Measurements from ENCODE around the gene RARG.

RARG gene

DNA sequence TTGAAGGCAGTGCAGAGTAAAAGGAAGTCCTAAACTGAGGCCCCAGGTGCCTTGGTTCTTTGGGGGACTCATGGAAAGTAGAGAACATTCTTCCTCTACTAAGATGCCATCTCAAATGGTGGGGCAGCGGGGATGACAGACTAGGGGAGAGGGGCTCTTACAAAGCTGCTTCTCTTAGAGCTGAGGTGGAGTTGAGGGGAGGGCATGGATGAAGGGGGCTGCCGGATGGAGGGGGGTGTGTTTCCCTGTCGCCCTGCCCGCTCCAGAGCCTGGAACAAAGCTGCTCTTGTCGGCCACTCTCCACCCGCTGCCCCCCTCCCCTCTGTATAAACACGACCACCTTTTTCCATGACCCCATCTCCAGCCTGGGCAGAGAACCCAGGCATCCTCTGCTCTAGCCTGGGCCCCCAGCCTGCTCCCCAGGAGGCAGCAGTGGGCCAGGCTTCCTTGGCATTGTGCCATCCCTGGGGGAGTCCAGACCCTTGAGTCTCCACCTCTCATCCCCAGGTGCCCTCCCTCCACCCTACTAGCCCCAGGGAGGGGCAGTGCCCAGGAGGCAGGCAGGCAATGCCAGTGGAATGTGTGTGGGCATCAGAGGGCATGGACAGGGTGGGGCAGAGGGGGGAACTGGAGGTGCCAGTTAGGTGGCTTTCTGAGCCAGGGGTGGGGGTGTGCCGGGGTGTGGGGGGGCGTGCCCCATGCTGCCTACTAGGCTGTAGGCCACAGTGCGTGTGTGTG, 1.7 kb downstream of the RARG start:
- no peak for TF ChIP-seq TAF1 (IDR thresholded peaks at IDR 0.05; ENCODE audit: borderline replicate concordance, insufficient read depth, low read length)
- no peak for TF ChIP-seq SIN3A (IDR thresholded peaks at IDR 0.05; ENCODE audit: borderline replicate concordance, insufficient read depth, low read length)
- TF ChIP-seq, protein P1, sequence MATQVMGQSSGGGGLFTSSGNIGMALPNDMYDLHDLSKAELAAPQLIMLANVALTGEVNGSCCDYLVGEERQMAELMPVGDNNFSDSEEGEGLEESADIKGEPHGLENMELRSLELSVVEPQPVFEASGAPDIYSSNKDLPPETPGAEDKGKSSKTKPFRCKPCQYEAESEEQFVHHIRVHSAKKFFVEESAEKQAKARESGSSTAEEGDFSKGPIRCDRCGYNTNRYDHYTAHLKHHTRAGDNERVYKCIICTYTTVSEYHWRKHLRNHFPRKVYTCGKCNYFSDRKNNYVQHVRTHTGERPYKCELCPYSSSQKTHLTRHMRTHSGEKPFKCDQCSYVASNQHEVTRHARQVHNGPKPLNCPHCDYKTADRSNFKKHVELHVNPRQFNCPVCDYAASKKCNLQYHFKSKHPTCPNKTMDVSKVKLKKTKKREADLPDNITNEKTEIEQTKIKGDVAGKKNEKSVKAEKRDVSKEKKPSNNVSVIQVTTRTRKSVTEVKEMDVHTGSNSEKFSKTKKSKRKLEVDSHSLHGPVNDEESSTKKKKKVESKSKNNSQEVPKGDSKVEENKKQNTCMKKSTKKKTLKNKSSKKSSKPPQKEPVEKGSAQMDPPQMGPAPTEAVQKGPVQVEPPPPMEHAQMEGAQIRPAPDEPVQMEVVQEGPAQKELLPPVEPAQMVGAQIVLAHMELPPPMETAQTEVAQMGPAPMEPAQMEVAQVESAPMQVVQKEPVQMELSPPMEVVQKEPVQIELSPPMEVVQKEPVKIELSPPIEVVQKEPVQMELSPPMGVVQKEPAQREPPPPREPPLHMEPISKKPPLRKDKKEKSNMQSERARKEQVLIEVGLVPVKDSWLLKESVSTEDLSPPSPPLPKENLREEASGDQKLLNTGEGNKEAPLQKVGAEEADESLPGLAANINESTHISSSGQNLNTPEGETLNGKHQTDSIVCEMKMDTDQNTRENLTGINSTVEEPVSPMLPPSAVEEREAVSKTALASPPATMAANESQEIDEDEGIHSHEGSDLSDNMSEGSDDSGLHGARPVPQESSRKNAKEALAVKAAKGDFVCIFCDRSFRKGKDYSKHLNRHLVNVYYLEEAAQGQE (IDR thresholded peaks at IDR 0.05; ENCODE audit: insufficient read depth in 1 of 2, low read depth in 2 of 2, low read length in 2 of 2) = no peak

DNA sequence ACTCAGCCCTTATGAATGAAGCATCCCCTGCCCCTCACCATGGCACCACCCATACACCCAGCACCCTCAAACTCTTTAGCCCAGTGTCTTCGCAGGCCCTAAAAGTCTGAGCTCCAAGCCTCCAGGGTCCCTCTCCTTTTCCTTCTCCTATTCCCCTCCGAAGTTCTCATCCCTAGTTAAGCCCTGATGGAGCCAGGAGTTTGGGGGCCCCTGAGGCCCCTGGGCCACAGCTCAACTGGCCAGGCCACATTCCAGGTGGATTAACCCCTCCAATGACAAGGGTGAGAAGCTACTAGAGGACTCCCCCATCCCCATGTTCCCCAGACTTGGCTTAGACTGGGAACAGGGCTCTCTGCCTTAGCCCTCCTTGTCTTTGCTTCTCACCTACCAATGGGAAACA, 2.6 kb downstream of the RARG start:
- TF ChIP-seq SIN3A (IDR thresholded peaks at IDR 0.05; ENCODE audit: borderline replicate concordance, insufficient read depth, low read length) (no peak), POLR2AphosphoS5 (IDR thresholded peaks at IDR 0.05; ENCODE audit: low read depth, low read length) (no peak), FOXP2 (optimal IDR thresholded peaks at IDR 0.05; ENCODE audit: borderline replicate concordance, extremely low read depth, extremely low read length, insufficient read depth) (no peak), TAF1 (IDR thresholded peaks at IDR 0.05; ENCODE audit: borderline replicate concordance, insufficient read depth, low read length) (no peak)
- TF ChIP-seq, protein P1 (IDR thresholded peaks at IDR 0.05; ENCODE audit: insufficient read depth in 1 of 2, low read depth in 2 of 2, low read length in 2 of 2) = no peak

DNA sequence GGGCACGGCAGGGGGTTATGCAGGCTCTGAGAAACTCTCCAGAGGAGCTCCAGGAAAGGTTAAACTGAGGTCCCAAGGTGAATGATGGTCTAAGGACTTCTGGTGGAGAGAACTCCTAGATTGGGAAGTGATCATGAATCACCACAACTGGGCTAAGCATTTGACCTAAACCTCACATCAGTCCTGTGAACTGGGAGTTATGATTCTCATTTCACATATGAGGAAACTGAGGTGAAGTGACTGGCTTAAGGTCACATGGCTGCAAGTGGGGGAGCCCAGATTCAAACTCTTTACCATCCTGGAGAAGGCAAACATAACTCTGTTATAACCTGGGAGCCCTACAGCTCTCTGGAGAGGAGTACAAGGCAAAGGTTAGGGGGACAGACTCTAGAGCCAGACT, 4.2 kb downstream of the RARG start:
- TF ChIP-seq, protein P1 (IDR thresholded peaks at IDR 0.05; ENCODE audit: insufficient read depth in 1 of 2, low read depth in 2 of 2, low read length in 2 of 2) = no peak
- TF ChIP-seq TAF1 (IDR thresholded peaks at IDR 0.05; ENCODE audit: borderline replicate concordance, insufficient read depth, low read length) (no peak), SIN3A (IDR thresholded peaks at IDR 0.05; ENCODE audit: borderline replicate concordance, insufficient read depth, low read length) (no peak), FOXP2 (optimal IDR thresholded peaks at IDR 0.05; ENCODE audit: borderline replicate concordance, extremely low read depth, extremely low read length, insufficient read depth) (no peak), POLR2AphosphoS5 (IDR thresholded peaks at IDR 0.05; ENCODE audit: low read depth, low read length) (no peak)

GRCh38 chr12:53227341-53227740, 4.7 kb downstream of the RARG start:
- TF ChIP-seq POLR2AphosphoS5 (IDR thresholded peaks at IDR 0.05; ENCODE audit: low read depth, low read length) (no peak), SIN3A (IDR thresholded peaks at IDR 0.05; ENCODE audit: borderline replicate concordance, insufficient read depth, low read length) (no peak), FOXP2 (optimal IDR thresholded peaks at IDR 0.05; ENCODE audit: borderline replicate concordance, extremely low read depth, extremely low read length, insufficient read depth) (no peak)
- TF ChIP-seq, protein P1 (IDR thresholded peaks at IDR 0.05; ENCODE audit: insufficient read depth in 1 of 2, low read depth in 2 of 2, low read length in 2 of 2) = no peak

GRCh38 chr12:53226815-53227214, 5.2 kb downstream of the RARG start:
- no peak for TF ChIP-seq POLR2AphosphoS5 (IDR thresholded peaks at IDR 0.05; ENCODE audit: low read depth, low read length)
- no peak for TF ChIP-seq SIN3A (IDR thresholded peaks at IDR 0.05; ENCODE audit: borderline replicate concordance, insufficient read depth, low read length)
- TF ChIP-seq, protein P1 (IDR thresholded peaks at IDR 0.05; ENCODE audit: insufficient read depth in 1 of 2, low read depth in 2 of 2, low read length in 2 of 2) = no peak
- TF ChIP-seq FOXP2 (optimal IDR thresholded peaks at IDR 0.05; ENCODE audit: borderline replicate concordance, extremely low read depth, extremely low read length, insufficient read depth) = no peak
- no peak for TF ChIP-seq TAF1 (IDR thresholded peaks at IDR 0.05; ENCODE audit: borderline replicate concordance, insufficient read depth, low read length)

Data from PFSK-1 (cell line).